ENCODE data around the gene KIF5A.
"Not testable (repeated sequence)": the region's sequence is repeated elsewhere in the genome, so short reads cannot be mapped to it uniquely, and the experiment has no call there.

The KIF5A gene

GRCh38 chr12:57609781-57610553 is 60.1 kb downstream of the KIF5A start:
- DNase-seq, result no peak

- DNase-seq, result no peak
These were observed 60.8 kb downstream of the KIF5A start for GRCh38 chr12:57610554-57611107.

GRCh38 chr12:57611108-57611826 is 61.4 kb downstream of the KIF5A start, which contains the start of gene ARHGEF25:
Gene ARHGEF25, plus strand, starts transcription at chr12:57611435. Its CDS starts 460 bp downstream, at chr12:57611895.
- peak; percentile 45 for DNase-seq

GRCh38 chr12:57611827-57612710 is 62.2 kb downstream of the KIF5A start:
- no peak for DNase-seq

- no peak for DNase-seq
These were observed 63.0 kb downstream of the KIF5A start for GRCh38 chr12:57612711-57613426.

GRCh38 chr12:57613427-57614109 is 63.7 kb downstream of the KIF5A start:
- no peak for DNase-seq

- no peak for DNase-seq
These were observed 64.5 kb downstream of the KIF5A start for GRCh38 chr12:57614178-57614947.

- no peak for DNase-seq
These were observed 65.2 kb downstream of the KIF5A start for GRCh38 chr12:57614948-57615500.

- no peak for DNase-seq
These were observed 65.8 kb downstream of the KIF5A start for GRCh38 chr12:57615637-57616036.

GRCh38 chr12:57616383-57617101 is 66.7 kb downstream of the KIF5A start:
- DNase-seq, result no peak

GRCh38 chr12:57617942-57618341 is 68.1 kb downstream of the KIF5A start:
- no peak for DNase-seq

GRCh38 chr12:57618431-57618830 is 68.6 kb downstream of the KIF5A start:
- DNase-seq, result not testable (repeated sequence)

- no peak for DNase-seq
These were observed 69.2 kb downstream of the KIF5A start for GRCh38 chr12:57618966-57619433.

GRCh38 chr12:57619434-57620244 is 69.8 kb downstream of the KIF5A start:
- no peak for DNase-seq

GRCh38 chr12:57620245-57620935 is 70.5 kb downstream of the KIF5A start:
- DNase-seq, result no peak

GRCh38 chr12:57620936-57621496 is 71.2 kb downstream of the KIF5A start:
- no peak for DNase-seq

- no peak for DNase-seq
These were observed 71.9 kb downstream of the KIF5A start for GRCh38 chr12:57621497-57622292.
